Measurements from ENCODE around the gene SLC35A3. TPM values are rescaled to one million over a fixed set of nuclear protein-coding genes. Genes with fewer than 3 reads are reported as not detected.
"Not testable (repeated sequence)": the region's sequence is repeated elsewhere in the genome, so short reads cannot be mapped to it uniquely, and the experiment has no call there.

Gene SLC35A3
- polyA plus RNA-seq, 1 experiment = 12.6 TPM

DNA sequence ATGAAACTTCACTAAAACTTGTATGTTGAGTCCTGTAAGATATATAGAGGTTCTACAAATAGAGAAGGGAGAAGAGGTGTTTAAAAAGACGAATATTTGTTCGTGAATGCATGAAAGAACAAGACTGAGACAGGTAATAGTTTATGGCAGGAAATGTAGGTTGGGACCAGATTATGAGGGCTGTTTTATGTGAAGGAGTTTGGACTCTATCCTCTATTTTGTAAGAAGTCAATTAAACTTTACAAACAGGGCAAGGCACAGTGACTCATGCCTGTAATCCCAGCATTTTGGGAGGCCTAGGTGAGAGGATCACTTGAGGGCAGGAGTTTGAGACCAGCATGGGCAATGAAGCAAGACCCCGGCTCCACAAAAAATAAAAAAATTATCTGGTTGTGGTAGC, 5.7 kb downstream of the SLC35A3 start:
- no peak overlapping the region for H3K4me3 ChIP-seq (ENCODE audit: low read depth, low read length)
- ChIA-PET CTCF (no interaction called here), POLR2A (interaction anchor here (0.7 kb wide), 1 partner anchor 290 kb away, joined by 4 read pairs; the partner anchor contains the start of gene RTCA)
- no peaks in the 10 kb centered on the region for H3K9me3 ChIP-seq (ENCODE audit: control insufficient read depth, insufficient read depth, low read length)
- TF ChIP-seq, protein P1, sequence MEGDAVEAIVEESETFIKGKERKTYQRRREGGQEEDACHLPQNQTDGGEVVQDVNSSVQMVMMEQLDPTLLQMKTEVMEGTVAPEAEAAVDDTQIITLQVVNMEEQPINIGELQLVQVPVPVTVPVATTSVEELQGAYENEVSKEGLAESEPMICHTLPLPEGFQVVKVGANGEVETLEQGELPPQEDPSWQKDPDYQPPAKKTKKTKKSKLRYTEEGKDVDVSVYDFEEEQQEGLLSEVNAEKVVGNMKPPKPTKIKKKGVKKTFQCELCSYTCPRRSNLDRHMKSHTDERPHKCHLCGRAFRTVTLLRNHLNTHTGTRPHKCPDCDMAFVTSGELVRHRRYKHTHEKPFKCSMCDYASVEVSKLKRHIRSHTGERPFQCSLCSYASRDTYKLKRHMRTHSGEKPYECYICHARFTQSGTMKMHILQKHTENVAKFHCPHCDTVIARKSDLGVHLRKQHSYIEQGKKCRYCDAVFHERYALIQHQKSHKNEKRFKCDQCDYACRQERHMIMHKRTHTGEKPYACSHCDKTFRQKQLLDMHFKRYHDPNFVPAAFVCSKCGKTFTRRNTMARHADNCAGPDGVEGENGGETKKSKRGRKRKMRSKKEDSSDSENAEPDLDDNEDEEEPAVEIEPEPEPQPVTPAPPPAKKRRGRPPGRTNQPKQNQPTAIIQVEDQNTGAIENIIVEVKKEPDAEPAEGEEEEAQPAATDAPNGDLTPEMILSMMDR (IDR thresholded peaks at IDR 0.05; ENCODE audit: low read depth, low read length) = no peak
- no peak overlapping the region for H3K27ac ChIP-seq (ENCODE audit: low read depth, low read length)
- no peak for DNase-seq (ENCODE audit: low read depth, low spot score)
- H3K27me3 ChIP-seq (ENCODE audit: control insufficient read depth, insufficient read depth, low read length) = no peaks in the 10 kb centered on the region

DNA sequence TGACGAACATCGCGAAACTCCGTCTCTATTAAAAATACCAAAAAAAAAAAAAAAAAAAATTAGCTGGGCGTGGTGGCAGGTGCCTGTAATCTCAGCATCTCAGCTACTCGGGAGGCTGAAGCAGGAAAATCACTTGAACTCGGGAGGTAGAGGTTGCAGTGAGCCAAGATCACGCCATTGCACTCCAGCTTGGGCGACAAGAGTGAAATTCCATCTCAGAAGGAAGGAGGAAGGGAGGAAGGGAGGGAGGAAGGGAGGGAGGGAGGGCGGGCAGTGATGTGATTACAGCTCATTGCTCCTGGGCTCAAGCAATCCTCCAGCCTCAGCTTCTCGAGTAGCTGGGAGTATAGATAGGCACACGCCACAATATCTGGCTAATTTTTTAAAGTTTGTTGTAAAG, 7.5 kb downstream of the SLC35A3 start:
- POLR2A ChIA-PET = interaction anchor here (0.6 kb wide), 1 partner anchor 215 kb away, joined by 8 read pairs; no protein-coding TSS in a partner anchor

DNA sequence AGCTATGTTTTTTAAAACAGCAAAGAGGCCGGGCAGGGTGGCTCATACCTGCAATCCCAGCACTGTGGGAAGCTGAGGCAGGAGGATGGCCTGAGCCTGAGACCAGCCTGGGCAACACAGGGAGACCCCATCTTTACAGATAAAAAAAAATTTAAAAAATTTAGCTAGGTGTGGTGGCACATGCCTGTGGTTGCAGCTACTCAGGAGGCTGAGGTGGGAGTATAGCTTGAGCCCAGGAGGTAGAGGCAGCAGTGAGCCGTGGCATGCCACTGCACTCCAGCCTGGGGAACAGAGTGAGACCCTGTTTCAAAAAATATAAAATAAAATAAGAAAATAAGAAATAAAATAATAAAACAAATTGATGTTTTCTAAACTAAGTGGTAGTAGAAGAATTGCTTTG, 8.4 kb downstream of the SLC35A3 start:
- POLR2A ChIA-PET = interaction anchor here (0.6 to 1.0 kb wide), 2 partner anchors 8 to 59 kb away, joined by 3 to 6 read pairs; partner anchors contain the start of gene SLC35A3
- CTCF ChIA-PET = no interaction called here
- Histone ChIP-seq H3K27ac (ENCODE audit: low read depth, low read length) (no peak overlapping the region), H3K4me3 (ENCODE audit: low read depth, low read length) (no peak overlapping the region), H3K27me3 (ENCODE audit: control insufficient read depth, insufficient read depth, low read length) (no peaks in the 10 kb centered on the region), H3K9me3 (ENCODE audit: control insufficient read depth, insufficient read depth, low read length) (no peaks in the 10 kb centered on the region; the same call in 1 of the 2 replicates)
- DNase-seq (ENCODE audit: low read depth, low spot score) = no peak
- TF ChIP-seq, protein P1 (IDR thresholded peaks at IDR 0.05; ENCODE audit: low read depth, low read length) = no peak

More for the DNA sequence above, 7.5 kb downstream of the SLC35A3 start:
- CTCF ChIA-PET; H3K27ac ChIP-seq (ENCODE audit: low read depth, low read length); H3K9me3 ChIP-seq (ENCODE audit: control insufficient read depth, insufficient read depth, low read length); H3K4me3 ChIP-seq (ENCODE audit: low read depth, low read length); DNase-seq (ENCODE audit: low read depth, low spot score); H3K27me3 ChIP-seq (ENCODE audit: control insufficient read depth, insufficient read depth, low read length): not testable (repeated sequence)

DNA sequence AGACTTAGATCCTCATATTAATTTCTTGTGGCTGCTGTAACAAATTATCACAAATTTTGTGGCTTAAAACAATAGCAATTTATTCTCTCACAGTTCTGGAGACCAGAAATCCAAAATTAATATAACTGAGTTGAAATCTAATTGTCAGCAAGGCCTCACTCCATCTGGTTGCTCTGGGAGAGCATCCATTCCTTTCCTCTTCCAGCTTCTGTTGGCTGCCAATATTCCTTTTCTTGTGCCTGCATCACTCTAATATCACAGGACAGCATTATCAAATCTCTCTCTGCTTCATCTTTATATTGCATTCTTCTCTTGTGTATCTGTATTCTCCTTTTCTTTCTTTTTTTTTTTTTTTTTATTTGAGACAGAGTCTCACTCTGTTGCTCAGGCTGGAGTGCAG, 9.3 kb downstream of the SLC35A3 start:
- POLR2A ChIA-PET = interaction anchor here (1.0 kb wide), 1 partner anchor 9 kb away, joined by 5 read pairs; the partner anchor contains the start of gene SLC35A3

DNA sequence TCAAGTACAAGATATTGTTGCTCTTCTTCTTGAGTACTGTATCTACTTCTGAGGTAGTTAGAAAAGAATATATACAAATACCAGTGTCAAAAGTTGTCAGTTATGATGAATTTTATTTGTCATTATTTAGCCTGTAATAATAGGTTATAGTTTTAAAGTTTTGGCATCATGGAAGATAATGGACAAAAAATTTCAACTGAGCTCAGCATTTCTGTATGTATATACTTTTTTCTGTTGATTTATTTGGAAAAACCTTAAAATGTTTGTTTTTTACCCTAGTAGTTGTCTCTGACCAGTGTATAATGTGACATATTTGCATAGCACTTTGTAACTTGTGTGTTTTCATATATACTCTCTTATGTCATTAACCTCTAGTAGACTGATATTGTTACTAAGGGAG, 11.1 kb downstream of the SLC35A3 start:
- TF ChIP-seq, protein P1 (IDR thresholded peaks at IDR 0.05; ENCODE audit: low read depth, low read length) = no peak
- CTCF ChIA-PET = interaction anchor here (0.5 to 0.6 kb wide), 2 partner anchors 476 to 480 kb away, joined by 3 read pairs; no protein-coding TSS in a partner anchor
- POLR2A ChIA-PET = no interaction called here

More for the DNA sequence above, 9.3 kb downstream of the SLC35A3 start:
- TF ChIP-seq, protein P1 (IDR thresholded peaks at IDR 0.05; ENCODE audit: low read depth, low read length) = no peak
- Histone ChIP-seq H3K4me3 (ENCODE audit: low read depth, low read length) (no peak overlapping the region), H3K27ac (ENCODE audit: low read depth, low read length) (no peak overlapping the region), H3K9me3 (ENCODE audit: control insufficient read depth, insufficient read depth, low read length) (no peaks in the 10 kb centered on the region; the same call in 1 of the 2 replicates), H3K27me3 (ENCODE audit: control insufficient read depth, insufficient read depth, low read length) (no peaks in the 10 kb centered on the region)
- no peak for DNase-seq (ENCODE audit: low read depth, low spot score)
- CTCF ChIA-PET = no interaction called here

More for the DNA sequence above, 11.1 kb downstream of the SLC35A3 start:
- H3K27me3 ChIP-seq (ENCODE audit: control insufficient read depth, insufficient read depth, low read length) = no peaks in the 10 kb centered on the region
- no peaks in the 10 kb centered on the region; the same call in 1 of the 2 replicates for H3K9me3 ChIP-seq (ENCODE audit: control insufficient read depth, insufficient read depth, low read length)
- DNase-seq (ENCODE audit: low read depth, low spot score) = no peak
- no peak overlapping the region for H3K4me3 ChIP-seq (ENCODE audit: low read depth, low read length)
- H3K27ac ChIP-seq (ENCODE audit: low read depth, low read length) = no peak overlapping the region
